Gastroesophageal sphincter (tissue), 4 donors: ENCODE measurements around the gene METAP1D. TPM values are rescaled to one million over a fixed set of nuclear protein-coding genes. Genes with fewer than 3 reads are reported as not detected.
"Not testable (repeated sequence)": the region's sequence is repeated elsewhere in the genome, so short reads cannot be mapped to it uniquely, and the experiment has no call there.

ENCODE experiments used
- ATAC-seq: fragments of 150-250 bp; one replicate; pipeline ENCODE4 v1.9.1; 2016; ENCODE audit warnings: mild to moderate bottlenecking, moderate library complexity
- H3K27ac ChIP-seq, 4 donors: fragments of 200-600 bp; sonication (generic) in 3 of 4; 1 replicate in 3 of 4; 2 replicates in 1 of 4; pipeline ENCODE4 v1.5.1; 2016 to 2019
- H3K27me3 ChIP-seq: fragments of 200-600 bp; sonication (generic); one replicate; pipeline ENCODE4 v1.5.1; 2019
- H3K36me3 ChIP-seq, 2 donors: fragments of 200-600 bp; sonication (generic); one replicate each; pipeline ENCODE4 v1.5.1; 2019; ENCODE audit warnings: control low read depth in 1 of 2
- H3K4me1 ChIP-seq, 3 donors: fragments of 200-600 bp; sonication (generic); 1 replicate in 2 of 3; 2 replicates in 1 of 3; pipeline ENCODE4 v1.5.1; 2016 to 2019; ENCODE audit warnings: control low read depth in 2 of 3
- H3K4me3 ChIP-seq, 2 donors: fragments of 200-600 bp; sonication (generic); one replicate each; pipeline ENCODE4 v1.5.1; 2019; ENCODE audit warnings: mild to moderate bottlenecking in 1 of 2, moderate library complexity in 1 of 2
- H3K9me3 ChIP-seq, 3 donors: fragments of 200-600 bp; sonication (generic); one replicate each; pipeline ENCODE4 v1.5.1; 2017 to 2019; ENCODE audit warnings: control low read depth in 2 of 3
- EP300 ChIP-seq: sonication (generic); formaldehyde crosslinking; IDR thresholded peaks from one replicate; pipeline ENCODE4 v1.6.1; 2017; ENCODE audit warnings: antibody characterized with exemption, mild to moderate bottlenecking
- POLR2A ChIP-seq, 2 donors: fragments of 450-650 bp; IDR thresholded peaks; one replicate each; pipeline ENCODE4 v1.6.1; 2017; ENCODE audit warnings: antibody characterized with exemption in 2 of 2, mild to moderate bottlenecking in 2 of 2, moderate library complexity in 1 of 2
- POLR2AphosphoS5 ChIP-seq: sonication (generic); formaldehyde crosslinking; IDR thresholded peaks from one replicate; pipeline ENCODE4 v1.6.1; 2017; ENCODE audit warnings: antibody characterized with exemption
- WGBS, 2 donors: methylation state at CpG; one replicate each; pipeline ENCODE4 v1.1.5; 2018; ENCODE audit warnings: low coverage in 1 of 2; 5-methylcytosine and 5-hydroxymethylcytosine counted together
- total RNA-seq, 4 donors: library from RNA; depleted of rRNA; stranded (reverse); fragments of >200 nt; gene quantifications; one replicate each; pipeline ENCODE4 v1.1.0, GENCODE V29; 2016
- TF ChIP-seq, protein P1 (sequence below), 4 experiments: fragments of 200-600 bp in 2 of 4; fragments of 450-650 bp in 2 of 4; sonication (generic) in 1 of 4; IDR thresholded peaks; one replicate each; pipeline ENCODE4 v1.5.1; 2017 to 2019; ENCODE audit warnings: antibody characterized with exemption in 4 of 4, mild to moderate bottlenecking in 2 of 4, moderate library complexity in 2 of 4

Gene METAP1D
- total RNA-seq, 4 donors from 2014 or later, result 1.8 to 9.2 (median 4.2) TPM

DNA sequence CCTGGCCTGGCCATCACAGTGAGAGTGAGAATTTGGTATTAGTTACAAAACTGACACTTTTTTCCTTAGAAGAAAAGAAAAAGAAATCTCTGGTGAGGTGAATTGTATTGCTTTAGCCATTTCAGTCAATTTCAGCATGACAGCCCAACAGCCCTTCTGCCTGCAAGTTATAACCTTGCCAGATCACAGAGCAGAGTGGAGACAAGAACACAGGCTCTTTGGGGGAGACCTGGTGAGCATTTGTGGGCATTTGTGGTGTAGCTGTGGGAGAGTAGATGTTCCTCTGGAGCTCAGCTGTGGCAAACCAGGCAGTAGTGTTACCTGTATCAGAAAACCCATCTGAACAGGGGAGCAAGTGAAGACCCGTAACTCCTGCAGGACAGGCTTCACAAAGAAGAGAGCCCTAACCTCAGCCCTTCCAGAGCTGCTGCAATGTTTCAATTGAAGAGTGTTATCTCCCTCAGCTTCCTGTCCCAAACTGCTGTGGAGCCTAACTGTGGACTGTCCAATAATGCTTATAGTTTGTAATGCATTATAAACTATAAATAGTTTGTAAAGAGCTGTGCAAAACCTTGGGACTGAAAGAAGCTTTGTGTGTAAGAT, 62.8 kb downstream of the METAP1D start:
- ATAC-seq, result no peak
- H3K36me3 ChIP-seq, result peaks cover 0 to 17% of the 10 kb centered on the region in 2 donors

DNA sequence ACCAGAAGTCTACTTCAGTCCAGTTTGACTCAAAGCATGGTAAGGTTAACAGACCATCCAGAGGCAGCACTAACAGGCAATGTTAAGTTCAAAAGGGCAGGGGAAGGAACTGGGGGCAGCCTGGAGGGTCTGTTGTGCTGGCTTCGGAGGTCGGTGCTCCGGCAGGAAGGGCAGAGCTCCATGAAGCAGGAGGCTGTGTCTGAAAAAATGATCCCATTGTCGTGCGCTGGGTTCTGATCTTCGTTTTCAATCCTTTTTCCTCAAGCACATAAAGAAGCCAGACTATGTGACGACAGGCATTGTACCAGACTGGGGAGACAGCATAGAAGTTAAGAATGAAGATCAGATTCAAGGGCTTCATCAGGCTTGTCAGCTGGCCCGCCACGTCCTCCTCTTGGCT, 63.7 kb downstream of the METAP1D start:
- WGBS, 2 donors, result 60 to 93% methylated on average over 1 to 5 of the region's 9 CpGs
- H3K4me1 ChIP-seq, result no peaks in the 10 kb centered on the region
- TF ChIP-seq POLR2A (IDR thresholded peaks at IDR 0.05) (no peak), POLR2AphosphoS5 (no peak), EP300 (no peak)
- TF ChIP-seq, protein P1, sequence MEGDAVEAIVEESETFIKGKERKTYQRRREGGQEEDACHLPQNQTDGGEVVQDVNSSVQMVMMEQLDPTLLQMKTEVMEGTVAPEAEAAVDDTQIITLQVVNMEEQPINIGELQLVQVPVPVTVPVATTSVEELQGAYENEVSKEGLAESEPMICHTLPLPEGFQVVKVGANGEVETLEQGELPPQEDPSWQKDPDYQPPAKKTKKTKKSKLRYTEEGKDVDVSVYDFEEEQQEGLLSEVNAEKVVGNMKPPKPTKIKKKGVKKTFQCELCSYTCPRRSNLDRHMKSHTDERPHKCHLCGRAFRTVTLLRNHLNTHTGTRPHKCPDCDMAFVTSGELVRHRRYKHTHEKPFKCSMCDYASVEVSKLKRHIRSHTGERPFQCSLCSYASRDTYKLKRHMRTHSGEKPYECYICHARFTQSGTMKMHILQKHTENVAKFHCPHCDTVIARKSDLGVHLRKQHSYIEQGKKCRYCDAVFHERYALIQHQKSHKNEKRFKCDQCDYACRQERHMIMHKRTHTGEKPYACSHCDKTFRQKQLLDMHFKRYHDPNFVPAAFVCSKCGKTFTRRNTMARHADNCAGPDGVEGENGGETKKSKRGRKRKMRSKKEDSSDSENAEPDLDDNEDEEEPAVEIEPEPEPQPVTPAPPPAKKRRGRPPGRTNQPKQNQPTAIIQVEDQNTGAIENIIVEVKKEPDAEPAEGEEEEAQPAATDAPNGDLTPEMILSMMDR (IDR thresholded peaks at IDR 0.05), result no peak
- no peaks in the 10 kb centered on the region for H3K9me3 ChIP-seq
- ATAC-seq, result no peak
- peaks cover 0 to 18% of the 10 kb centered on the region in 2 donors for H3K36me3 ChIP-seq
- H3K4me3 ChIP-seq, result no peak overlapping the region
- H3K27me3 ChIP-seq, result no peaks in the 10 kb centered on the region
- H3K27ac ChIP-seq, result no peak overlapping the region

More for the DNA sequence above, 62.8 kb downstream of the METAP1D start:
- 100% methylated on average over 1 of the region's 1 CpG; no CpG with 5 or more reads in 1 of the 2 donors for WGBS, 2 donors
- Histone ChIP-seq H3K27me3 (no peaks in the 10 kb centered on the region), H3K27ac (no peak overlapping the region), H3K4me1 (no peaks in the 10 kb centered on the region), H3K9me3 (no peaks in the 10 kb centered on the region), H3K4me3 (no peak overlapping the region)
- TF ChIP-seq EP300, result no peak
- TF ChIP-seq POLR2A (IDR thresholded peaks at IDR 0.05), result no peak
- TF ChIP-seq, protein P1 (IDR thresholded peaks at IDR 0.05), result no peak
- no peak for TF ChIP-seq POLR2AphosphoS5

DNA sequence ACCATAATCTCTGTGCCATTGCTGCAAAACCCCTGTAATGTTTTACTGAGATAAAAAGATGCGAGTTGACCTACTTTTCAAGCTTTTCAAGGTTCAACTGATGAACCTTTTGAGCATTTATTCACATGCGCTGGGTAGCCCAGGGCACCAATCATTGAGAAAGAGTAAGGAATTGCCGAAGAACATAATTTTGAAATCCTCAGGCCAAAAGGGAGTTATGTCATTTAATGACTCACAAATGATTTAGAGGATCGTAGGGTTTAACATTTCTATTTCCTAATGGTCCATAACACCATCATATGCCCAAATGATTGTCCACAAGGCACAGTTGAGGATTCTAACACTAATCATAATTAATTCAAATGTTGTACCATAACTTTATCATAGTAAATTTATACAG, 65.4 kb downstream of the METAP1D start:
- ATAC-seq, result no peak
- Histone ChIP-seq H3K27ac (no peak overlapping the region), H3K4me3 (no peak overlapping the region), H3K9me3 (no peaks in the 10 kb centered on the region), H3K27me3 (no peaks in the 10 kb centered on the region), H3K4me1 (no peaks in the 10 kb centered on the region), H3K36me3 (peaks cover 0 to 24% of the 10 kb centered on the region in 2 donors)
- TF ChIP-seq, protein P1 (IDR thresholded peaks at IDR 0.05), result no peak
- no peak for TF ChIP-seq POLR2A (IDR thresholded peaks at IDR 0.05)
- TF ChIP-seq EP300, result no peak
- TF ChIP-seq POLR2AphosphoS5, result no peak
- 86 to 93% methylated on average over 4 of the region's 4 CpGs for WGBS, 2 donors

DNA sequence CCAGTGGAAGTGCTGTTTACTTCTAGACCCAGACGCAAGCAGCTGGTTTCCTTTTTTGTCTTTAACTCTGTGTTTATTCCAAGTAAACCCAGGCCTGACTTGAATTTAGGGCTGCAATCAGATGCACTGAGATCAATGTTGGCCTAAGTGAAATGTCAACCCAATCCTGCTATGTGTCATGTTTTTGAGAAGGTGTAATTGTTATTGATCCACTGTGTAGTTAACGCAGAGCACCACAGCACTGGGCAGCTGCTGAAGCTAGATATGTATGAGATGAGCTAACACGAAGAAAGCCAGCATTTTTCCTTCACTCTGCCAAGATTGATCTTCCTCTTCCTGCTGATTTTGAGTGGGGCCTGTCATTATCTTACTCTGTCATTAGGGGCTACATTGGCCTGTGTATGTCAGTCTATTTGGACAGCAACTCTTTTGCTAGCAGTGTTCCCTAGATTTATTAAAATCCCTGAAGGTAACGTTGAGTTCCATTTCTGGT, 66.7 kb downstream of the METAP1D start:
- Histone ChIP-seq H3K27me3 (no peaks in the 10 kb centered on the region), H3K9me3 (no peaks in the 10 kb centered on the region), H3K4me3 (no peak overlapping the region), H3K4me1 (no peaks in the 10 kb centered on the region), H3K27ac (no peak overlapping the region), H3K36me3 (peaks cover 0 to 24% of the 10 kb centered on the region in 2 donors)
- no peak for ATAC-seq
- WGBS, 2 donors, result 68% methylated on average over 4 of the region's 4 CpGs
- TF ChIP-seq POLR2AphosphoS5 (no peak), POLR2A (IDR thresholded peaks at IDR 0.05) (no peak), EP300 (no peak)
- TF ChIP-seq, protein P1 (IDR thresholded peaks at IDR 0.05), result no peak

DNA sequence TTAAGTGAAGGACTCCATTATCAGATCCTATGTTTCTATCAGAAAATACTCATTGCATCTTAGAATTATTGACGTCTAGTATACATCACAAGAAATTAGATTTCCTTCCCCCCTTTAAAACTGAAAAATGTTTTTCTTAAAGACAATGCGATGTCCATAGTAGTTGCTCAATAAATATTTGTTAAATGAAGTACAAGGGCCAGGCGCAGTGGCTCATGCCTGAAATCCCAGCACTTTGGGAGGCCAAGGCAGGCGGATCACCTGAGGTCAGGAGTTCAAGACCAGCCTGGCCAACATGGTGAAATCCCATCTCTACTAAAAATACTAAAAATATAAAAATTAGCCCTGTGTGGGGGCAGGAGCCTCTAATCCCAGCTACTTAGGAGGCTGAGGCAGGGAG, 68.2 kb downstream of the METAP1D start:
- peaks cover 0 to 19% of the 10 kb centered on the region in 2 donors for H3K36me3 ChIP-seq
- ATAC-seq, H3K4me3 ChIP-seq, H3K27me3 ChIP-seq, H3K9me3 ChIP-seq, H3K4me1 ChIP-seq, H3K27ac ChIP-seq: not testable (repeated sequence)
- WGBS, 2 donors, result 78 to 93% methylated on average over 4 of the region's 4 CpGs
